Measurements from ENCODE around the gene C10orf53.

Gene C10orf53

GRCh38 chr10:49736564-49737113, 57.2 kb downstream of the C10orf53 start:
- H3K9ac ChIP-seq (ENCODE audit: low read depth in 1 of 2, low read length in 2 of 2) = no peak overlapping the region
- H3K4me1 ChIP-seq (ENCODE audit: control insufficient read depth in 1 of 2, insufficient read depth in 2 of 2, low read length in 2 of 2) = no peaks in the 10 kb centered on the region
- no peak overlapping the region for H3K4me3 ChIP-seq (ENCODE audit: low read depth in 1 of 2, low read length in 2 of 2)
- H3K36me3 ChIP-seq (ENCODE audit: control insufficient read depth in 1 of 2, insufficient read depth in 2 of 2, low read length in 2 of 2) = no peaks in the 10 kb centered on the region
- no peaks in the 10 kb centered on the region for H3K9me3 ChIP-seq (ENCODE audit: control insufficient read depth in 1 of 2, low read length in 2 of 2)
- H3K27ac ChIP-seq (ENCODE audit: low read depth, low read length) = no peak overlapping the region
- no peaks in the 10 kb centered on the region for H3K27me3 ChIP-seq (ENCODE audit: control insufficient read depth in 1 of 2, insufficient read depth in 2 of 2, low read length in 2 of 2)

- no peak overlapping the region for H3K4me3 ChIP-seq (ENCODE audit: low read depth in 1 of 2, low read length in 2 of 2)
- no peaks in the 10 kb centered on the region for H3K4me1 ChIP-seq (ENCODE audit: control insufficient read depth in 1 of 2, insufficient read depth in 2 of 2, low read length in 2 of 2)
- H3K9me3 ChIP-seq (ENCODE audit: control insufficient read depth in 1 of 2, low read length in 2 of 2) = no peaks in the 10 kb centered on the region
- no peak overlapping the region for H3K9ac ChIP-seq (ENCODE audit: low read depth in 1 of 2, low read length in 2 of 2)
- no peaks in the 10 kb centered on the region for H3K36me3 ChIP-seq (ENCODE audit: control insufficient read depth in 1 of 2, insufficient read depth in 2 of 2, low read length in 2 of 2)
- H3K27ac ChIP-seq (ENCODE audit: low read depth, low read length) = no peak overlapping the region
- H3K27me3 ChIP-seq (ENCODE audit: control insufficient read depth in 1 of 2, insufficient read depth in 2 of 2, low read length in 2 of 2) = no peaks in the 10 kb centered on the region
Measured at GRCh38 chr10:49737474-49738201, 58.2 kb downstream of the C10orf53 start.

DNA sequence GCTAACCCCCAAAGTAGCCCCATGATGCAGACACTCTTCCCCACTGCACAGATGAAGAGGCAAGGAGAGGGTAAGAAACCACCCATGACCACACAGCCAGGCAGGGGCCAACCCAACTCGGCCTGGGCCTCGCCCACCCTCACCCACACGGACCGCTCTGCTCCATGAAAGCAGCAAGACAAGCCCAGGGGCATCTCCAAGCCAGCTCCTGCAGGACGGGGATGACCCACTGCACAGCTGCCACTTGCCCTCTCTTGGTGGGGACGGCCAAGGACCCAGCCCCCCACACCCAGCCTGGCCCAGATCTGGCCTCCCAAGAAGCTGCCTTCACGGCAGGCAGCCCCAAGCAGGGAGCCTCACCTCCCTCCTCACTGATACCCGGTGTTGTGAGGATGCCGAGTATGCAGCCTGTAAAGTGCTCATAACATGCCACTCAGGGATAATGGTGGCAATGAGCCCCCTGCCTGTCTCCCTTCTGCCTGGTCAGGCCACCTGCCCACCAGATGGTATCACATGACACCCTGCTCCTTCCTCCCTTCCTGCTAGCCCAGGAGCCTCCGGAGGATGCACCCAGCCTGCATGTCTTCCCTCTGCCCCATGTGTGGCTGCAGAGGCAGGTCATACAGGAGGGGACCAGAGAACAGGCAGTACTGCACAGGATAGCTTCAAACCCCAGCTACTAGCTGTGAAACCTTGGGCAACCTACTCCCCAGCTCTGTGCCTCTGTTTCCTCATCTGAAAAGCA, 59.3 kb downstream of the C10orf53 start:
- no peaks in the 10 kb centered on the region for H3K27me3 ChIP-seq (ENCODE audit: control insufficient read depth in 1 of 2, insufficient read depth in 2 of 2, low read length in 2 of 2)
- H3K9ac ChIP-seq (ENCODE audit: low read depth in 1 of 2, low read length in 2 of 2) = no peak overlapping the region
- H3K27ac ChIP-seq (ENCODE audit: low read depth, low read length) = no peak overlapping the region
- no peaks in the 10 kb centered on the region for H3K36me3 ChIP-seq (ENCODE audit: control insufficient read depth in 1 of 2, insufficient read depth in 2 of 2, low read length in 2 of 2)
- H3K9me3 ChIP-seq (ENCODE audit: control insufficient read depth in 1 of 2, low read length in 2 of 2) = no peaks in the 10 kb centered on the region
- H3K4me1 ChIP-seq (ENCODE audit: control insufficient read depth in 1 of 2, insufficient read depth in 2 of 2, low read length in 2 of 2) = no peaks in the 10 kb centered on the region
- H3K4me3 ChIP-seq (ENCODE audit: low read depth in 1 of 2, low read length in 2 of 2) = no peak overlapping the region

GRCh38 chr10:49739426-49739825, 60.0 kb downstream of the C10orf53 start:
- H3K27ac ChIP-seq (ENCODE audit: low read depth, low read length) = no peak overlapping the region
- H3K9ac ChIP-seq (ENCODE audit: low read depth in 1 of 2, low read length in 2 of 2) = no peak overlapping the region
- H3K4me1 ChIP-seq (ENCODE audit: control insufficient read depth in 1 of 2, insufficient read depth in 2 of 2, low read length in 2 of 2) = no peaks in the 10 kb centered on the region
- H3K9me3 ChIP-seq (ENCODE audit: control insufficient read depth in 1 of 2, low read length in 2 of 2) = no peaks in the 10 kb centered on the region
- H3K36me3 ChIP-seq (ENCODE audit: control insufficient read depth in 1 of 2, insufficient read depth in 2 of 2, low read length in 2 of 2) = no peaks in the 10 kb centered on the region
- H3K27me3 ChIP-seq (ENCODE audit: control insufficient read depth in 1 of 2, insufficient read depth in 2 of 2, low read length in 2 of 2) = no peaks in the 10 kb centered on the region
- no peak overlapping the region for H3K4me3 ChIP-seq (ENCODE audit: low read depth in 1 of 2, low read length in 2 of 2)

- Histone ChIP-seq H3K27ac (ENCODE audit: low read depth, low read length) (no peak overlapping the region), H3K4me3 (ENCODE audit: low read depth in 1 of 2, low read length in 2 of 2) (no peak overlapping the region), H3K4me1 (ENCODE audit: control insufficient read depth in 1 of 2, insufficient read depth in 2 of 2, low read length in 2 of 2) (no peaks in the 10 kb centered on the region), H3K9me3 (ENCODE audit: control insufficient read depth in 1 of 2, low read length in 2 of 2) (no peaks in the 10 kb centered on the region), H3K27me3 (ENCODE audit: control insufficient read depth in 1 of 2, insufficient read depth in 2 of 2, low read length in 2 of 2) (no peaks in the 10 kb centered on the region), H3K9ac (ENCODE audit: low read depth in 1 of 2, low read length in 2 of 2) (no peak overlapping the region), H3K36me3 (ENCODE audit: control insufficient read depth in 1 of 2, insufficient read depth in 2 of 2, low read length in 2 of 2) (no peaks in the 10 kb centered on the region)
Measured at GRCh38 chr10:49740346-49741107, 61.1 kb downstream of the C10orf53 start.

GRCh38 chr10:49741108-49741995, 61.9 kb downstream of the C10orf53 start:
- H3K4me3 ChIP-seq (ENCODE audit: low read depth in 1 of 2, low read length in 2 of 2) = no peak overlapping the region
- H3K9ac ChIP-seq (ENCODE audit: low read depth in 1 of 2, low read length in 2 of 2) = no peak overlapping the region
- no peak overlapping the region for H3K27ac ChIP-seq (ENCODE audit: low read depth, low read length)
- H3K9me3 ChIP-seq (ENCODE audit: control insufficient read depth in 1 of 2, low read length in 2 of 2) = no peaks in the 10 kb centered on the region
- H3K4me1 ChIP-seq (ENCODE audit: control insufficient read depth in 1 of 2, insufficient read depth in 2 of 2, low read length in 2 of 2) = no peaks in the 10 kb centered on the region
- H3K36me3 ChIP-seq (ENCODE audit: control insufficient read depth in 1 of 2, insufficient read depth in 2 of 2, low read length in 2 of 2) = no peaks in the 10 kb centered on the region
- H3K27me3 ChIP-seq (ENCODE audit: control insufficient read depth in 1 of 2, insufficient read depth in 2 of 2, low read length in 2 of 2) = no peaks in the 10 kb centered on the region

DNA sequence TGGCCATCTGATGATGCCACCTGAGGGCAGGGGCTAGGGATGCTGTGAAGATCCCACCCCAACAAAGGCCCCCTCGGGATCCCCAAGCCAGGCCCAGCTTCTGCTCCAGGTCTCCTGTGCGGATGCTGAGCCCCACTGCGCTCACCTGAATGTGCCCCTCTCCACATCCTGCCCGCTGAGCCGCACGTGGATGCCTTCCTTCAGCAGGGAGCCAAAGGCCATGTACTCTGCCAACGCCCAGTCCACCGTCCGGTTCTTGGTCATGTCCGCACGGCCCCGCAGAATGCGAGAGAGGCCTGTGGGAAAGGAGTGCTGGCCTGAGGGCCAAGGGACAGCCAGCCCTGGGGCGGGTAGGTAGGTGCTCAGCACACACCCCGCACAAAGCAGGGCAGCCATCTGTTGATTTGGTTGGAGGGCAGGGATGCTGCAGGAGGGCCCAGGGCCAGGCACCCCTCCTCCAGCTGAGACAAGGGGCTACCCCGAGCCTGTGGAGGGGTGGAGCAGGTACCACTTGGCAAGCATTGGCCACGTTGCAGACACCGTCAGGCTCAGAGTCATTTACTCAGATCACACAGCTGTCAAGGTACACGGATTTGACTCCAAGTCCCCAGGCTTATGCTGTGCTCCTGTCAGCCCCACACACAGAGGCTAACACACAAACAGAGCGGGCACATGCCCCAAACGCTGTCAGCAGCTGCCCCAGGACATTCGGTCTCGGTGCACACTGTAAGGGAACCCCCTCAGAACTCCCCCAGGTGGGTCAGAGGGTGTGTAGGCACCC, 63.4 kb downstream of the C10orf53 start:
- Histone ChIP-seq H3K27ac (ENCODE audit: low read depth, low read length) (no peak overlapping the region), H3K27me3 (ENCODE audit: control insufficient read depth in 1 of 2, insufficient read depth in 2 of 2, low read length in 2 of 2) (no peaks in the 10 kb centered on the region), H3K9me3 (ENCODE audit: control insufficient read depth in 1 of 2, low read length in 2 of 2) (no peaks in the 10 kb centered on the region), H3K36me3 (ENCODE audit: control insufficient read depth in 1 of 2, insufficient read depth in 2 of 2, low read length in 2 of 2) (no peaks in the 10 kb centered on the region), H3K4me1 (ENCODE audit: control insufficient read depth in 1 of 2, insufficient read depth in 2 of 2, low read length in 2 of 2) (no peaks in the 10 kb centered on the region), H3K9ac (ENCODE audit: low read depth in 1 of 2, low read length in 2 of 2) (no peak overlapping the region), H3K4me3 (ENCODE audit: low read depth in 1 of 2, low read length in 2 of 2) (no peak overlapping the region)

DNA sequence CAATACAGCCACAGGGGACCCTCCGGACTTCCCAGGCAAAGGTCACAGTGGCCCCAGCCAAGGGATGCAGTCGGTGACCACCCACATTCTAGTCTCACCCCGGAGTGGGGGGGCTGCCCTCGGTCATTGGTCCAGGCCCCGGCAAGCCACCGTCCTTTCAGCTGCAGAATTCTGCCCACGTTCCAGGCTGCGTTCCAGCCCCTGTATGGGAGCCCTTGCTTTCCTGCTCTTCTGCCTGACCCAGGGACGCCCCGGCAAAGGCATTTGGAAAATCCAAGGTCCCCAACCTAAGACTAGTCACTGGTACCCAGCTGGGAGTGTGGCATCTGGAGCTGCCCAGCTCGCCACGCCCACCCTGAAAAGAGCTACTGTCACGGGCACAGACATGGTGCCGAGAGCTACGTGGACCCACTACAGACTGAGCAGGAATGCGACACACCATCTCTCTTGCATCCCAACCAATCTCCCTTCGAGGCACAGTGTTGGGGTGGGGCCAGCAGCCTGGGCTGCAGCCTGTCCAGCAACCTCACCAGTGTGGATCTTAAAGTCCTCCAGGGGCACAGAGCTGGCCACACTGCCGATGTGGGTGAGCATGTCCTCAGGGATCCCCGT, 64.1 kb downstream of the C10orf53 start:
- no peaks in the 10 kb centered on the region for H3K4me1 ChIP-seq (ENCODE audit: control insufficient read depth in 1 of 2, insufficient read depth in 2 of 2, low read length in 2 of 2)
- no peaks in the 10 kb centered on the region for H3K9me3 ChIP-seq (ENCODE audit: control insufficient read depth in 1 of 2, low read length in 2 of 2)
- no peak overlapping the region for H3K27ac ChIP-seq (ENCODE audit: low read depth, low read length)
- no peaks in the 10 kb centered on the region for H3K27me3 ChIP-seq (ENCODE audit: control insufficient read depth in 1 of 2, insufficient read depth in 2 of 2, low read length in 2 of 2)
- H3K36me3 ChIP-seq (ENCODE audit: control insufficient read depth in 1 of 2, insufficient read depth in 2 of 2, low read length in 2 of 2) = no peaks in the 10 kb centered on the region
- no peak overlapping the region for H3K9ac ChIP-seq (ENCODE audit: low read depth in 1 of 2, low read length in 2 of 2)
- H3K4me3 ChIP-seq (ENCODE audit: low read depth in 1 of 2, low read length in 2 of 2) = no peak overlapping the region
